Ishikawa (cell line): Measurements from ENCODE around the gene GPRASP3.

Experiments used
- CEBPB ChIP-seq: IDR thresholded peaks from 2 replicates; pipeline ENCODE4 v1.6.1; 2012
- CREB1 ChIP-seq: IDR thresholded peaks from 2 replicates; pipeline ENCODE4 v1.6.1; 2012; ENCODE audit warnings: low read depth
- EGR1 ChIP-seq: IDR thresholded peaks from 2 replicates; pipeline ENCODE4 v1.6.1; 2012
- EP300 ChIP-seq: IDR thresholded peaks from 2 replicates; pipeline ENCODE4 v1.6.1; 2012; ENCODE audit warnings: borderline replicate concordance
- FOXM1 ChIP-seq: IDR thresholded peaks from 2 replicates; pipeline ENCODE4 v1.6.1; 2012; ENCODE audit warnings: low read depth, borderline replicate concordance
- NFIC ChIP-seq: IDR thresholded peaks from 2 replicates; pipeline ENCODE4 v1.6.1; 2012
- RAD21 ChIP-seq: IDR thresholded peaks from 2 replicates; pipeline ENCODE4 v1.6.1; 2012; ENCODE audit warnings: low read depth
- REST ChIP-seq: IDR thresholded peaks from 2 replicates; pipeline ENCODE4 v1.6.1; 2012; ENCODE audit warnings: low read depth, mild to moderate bottlenecking
- TAF1 ChIP-seq: IDR thresholded peaks from 2 replicates; pipeline ENCODE4 v1.6.1; 2012; ENCODE audit warnings: low read depth, mild to moderate bottlenecking
- TCF12 ChIP-seq: IDR thresholded peaks from 2 replicates; pipeline ENCODE4 v1.6.1; 2012; ENCODE audit warnings: low read depth
- TEAD4 ChIP-seq: IDR thresholded peaks from 2 replicates; pipeline ENCODE4 v1.6.1; 2012
- USF1 ChIP-seq: IDR thresholded peaks from 2 replicates; pipeline ENCODE4 v1.6.1; 2012
- YY1 ChIP-seq: IDR thresholded peaks from 2 replicates; pipeline ENCODE4 v1.6.1; 2012; ENCODE audit warnings: low read depth
- ZBTB7A ChIP-seq: IDR thresholded peaks from 2 replicates; pipeline ENCODE4 v1.6.1; 2012; ENCODE audit warnings: low read depth
- TF ChIP-seq, protein P1 (sequence below): IDR thresholded peaks from 2 replicates; pipeline ENCODE4 v1.6.1; 2012

The GPRASP3 gene

DNA sequence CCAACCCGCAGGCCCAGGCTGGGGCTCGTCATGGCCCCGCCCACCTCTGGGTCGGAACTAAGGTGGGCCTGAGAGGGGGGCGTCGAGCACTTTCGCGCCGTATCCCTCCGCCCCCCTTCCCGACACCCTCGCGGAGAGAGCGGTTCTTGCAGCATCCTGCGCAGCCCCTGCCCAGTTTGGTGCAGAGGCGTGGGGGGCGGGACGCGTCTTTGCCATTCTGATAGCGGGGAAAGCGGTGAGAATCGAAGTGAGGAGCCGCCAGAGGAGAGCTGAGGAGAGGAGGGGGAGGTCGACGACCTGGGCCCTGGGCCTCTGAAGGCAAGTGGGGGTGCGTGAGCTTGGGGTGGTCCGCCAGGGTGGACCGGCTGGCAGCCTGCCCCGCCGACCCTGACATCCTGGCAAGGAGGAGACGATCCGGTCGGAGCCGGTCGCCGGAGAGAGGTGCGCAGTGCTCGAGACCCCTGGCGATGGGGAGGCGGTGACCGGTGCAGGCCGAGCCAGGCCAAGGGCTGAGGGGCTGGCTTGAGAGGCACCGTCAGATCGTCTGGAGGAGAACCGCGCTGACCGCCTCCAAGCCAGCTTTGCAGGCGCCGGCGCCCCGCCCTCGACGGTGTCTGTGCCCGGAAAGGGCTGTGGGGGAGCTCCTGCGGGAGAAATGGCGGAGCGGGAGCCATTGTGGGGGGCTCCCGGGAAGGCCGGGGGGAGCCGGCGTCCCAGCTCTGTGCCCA is 25.5 kb downstream of the GPRASP3 start:
- no peak for TF ChIP-seq YY1
- TF ChIP-seq TEAD4: no peak
- TF ChIP-seq USF1: no peak
- no peak for TF ChIP-seq REST
- no peak for TF ChIP-seq ZBTB7A
- no peak for TF ChIP-seq TAF1
- TF ChIP-seq RAD21: no peak
- TF ChIP-seq, protein P1, sequence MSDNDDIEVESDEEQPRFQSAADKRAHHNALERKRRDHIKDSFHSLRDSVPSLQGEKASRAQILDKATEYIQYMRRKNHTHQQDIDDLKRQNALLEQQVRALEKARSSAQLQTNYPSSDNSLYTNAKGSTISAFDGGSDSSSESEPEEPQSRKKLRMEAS: no peak

- no peak for TF ChIP-seq TEAD4
- no peak for TF ChIP-seq TAF1
- no peak for TF ChIP-seq NFIC
- TF ChIP-seq, protein P1: no peak
- TF ChIP-seq EP300: no peak
- TF ChIP-seq YY1: no peak
- TF ChIP-seq ZBTB7A: no peak
- no peak for TF ChIP-seq REST
- no peak for TF ChIP-seq EGR1
- no peak for TF ChIP-seq CREB1
- TF ChIP-seq RAD21: no peak
- TF ChIP-seq CEBPB: no peak
- TF ChIP-seq USF1: no peak
- TF ChIP-seq TCF12: no peak
- no peak for TF ChIP-seq FOXM1
Measured at GRCh38 chrX:102765217-102765616, 44.7 kb downstream of the GPRASP3 start.

- no peak for TF ChIP-seq TCF12
- no peak for TF ChIP-seq ZBTB7A
- no peak for TF ChIP-seq TAF1
- TF ChIP-seq RAD21: no peak
- no peak for TF ChIP-seq FOXM1
- TF ChIP-seq, protein P1: no peak
- no peak for TF ChIP-seq TEAD4
- no peak for TF ChIP-seq EGR1
- TF ChIP-seq CREB1: no peak
- TF ChIP-seq EP300: no peak
- TF ChIP-seq USF1: no peak
Measured at GRCh38 chrX:102765809-102766208, 45.3 kb downstream of the GPRASP3 start.

DNA sequence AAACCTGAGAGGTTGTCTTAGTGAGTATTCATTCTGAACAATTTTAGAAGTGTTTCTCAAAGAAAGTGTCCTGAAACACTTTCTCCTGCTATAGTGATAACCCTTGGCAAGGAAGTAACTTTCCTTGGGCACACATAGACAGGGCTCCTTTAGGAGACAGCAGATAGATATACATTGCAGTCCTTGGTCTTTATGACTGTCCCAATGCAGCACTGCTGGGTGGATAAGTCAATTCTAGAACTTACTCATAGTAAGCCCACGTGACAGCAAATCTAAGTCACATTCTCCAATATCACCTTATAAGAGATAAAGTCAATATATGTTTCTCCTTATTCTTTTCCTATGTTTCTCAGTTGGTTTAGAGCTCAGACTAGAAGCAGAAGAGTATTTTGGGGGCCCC is 46.7 kb downstream of the GPRASP3 start:
- TF ChIP-seq USF1 (no peak), REST (no peak), EGR1 (no peak), FOXM1 (no peak), EP300 (no peak), CEBPB (no peak), NFIC (no peak), CREB1 (no peak)
- TF ChIP-seq, protein P1: no peak
